NB4 (cell line): ENCODE measurements around the gene PALD1.

Experiments
- DNase-seq: peaks from one replicate; pipeline ENCODE4 v3.0.0; 2010; ENCODE audit warnings: low read depth
- H3K4me3 ChIP-seq: one replicate; pipeline ENCODE4 v1.5.1; 2011; ENCODE audit warnings: mild to moderate bottlenecking, low read depth, low read length, moderate library complexity
- MAX ChIP-seq: IDR thresholded peaks from 2 replicates; pipeline ENCODE4 v1.6.1; 2011; ENCODE audit warnings: low read depth, low read length
- MYC ChIP-seq: IDR thresholded peaks from 2 replicates; pipeline ENCODE4 v1.6.1; 2011; ENCODE audit warnings: low read depth, low read length
- POLR2A ChIP-seq: IDR thresholded peaks from 2 replicates; pipeline ENCODE4 v1.6.1; 2011; ENCODE audit warnings: mild to moderate bottlenecking; ENCODE audit not compliant: insufficient read length; ENCODE audit errors: extremely low read depth
- TF ChIP-seq, protein P1 (sequence below): IDR thresholded peaks from one replicate; pipeline ENCODE4 v1.5.1; 2012; ENCODE audit warnings: low read depth, low read length

Gene PALD1

DNA sequence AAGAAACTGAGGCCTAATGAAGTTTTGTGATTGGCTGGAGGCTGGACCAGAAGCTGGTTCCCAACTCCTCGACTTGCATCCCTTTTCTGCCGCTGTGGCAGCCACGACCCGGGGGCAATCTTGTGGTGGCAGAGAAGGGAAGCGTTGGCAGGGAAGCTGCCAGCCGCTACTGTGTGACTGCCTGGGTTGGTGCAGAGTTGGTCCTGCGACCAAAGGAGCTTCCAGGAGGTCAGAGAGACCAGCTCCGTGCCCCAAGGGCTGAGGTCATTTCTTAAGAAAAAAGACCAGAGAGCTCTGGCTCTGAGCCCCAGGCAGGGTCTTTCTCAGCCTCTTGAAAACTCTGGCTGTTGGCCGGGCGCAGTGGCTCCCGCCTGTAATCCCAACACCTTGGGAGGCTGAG, 76.8 kb downstream of the PALD1 start:
- no peak overlapping the region for H3K4me3 ChIP-seq
- TF ChIP-seq MYC (no peak), MAX (no peak), POLR2A (no peak)
- TF ChIP-seq, protein P1, sequence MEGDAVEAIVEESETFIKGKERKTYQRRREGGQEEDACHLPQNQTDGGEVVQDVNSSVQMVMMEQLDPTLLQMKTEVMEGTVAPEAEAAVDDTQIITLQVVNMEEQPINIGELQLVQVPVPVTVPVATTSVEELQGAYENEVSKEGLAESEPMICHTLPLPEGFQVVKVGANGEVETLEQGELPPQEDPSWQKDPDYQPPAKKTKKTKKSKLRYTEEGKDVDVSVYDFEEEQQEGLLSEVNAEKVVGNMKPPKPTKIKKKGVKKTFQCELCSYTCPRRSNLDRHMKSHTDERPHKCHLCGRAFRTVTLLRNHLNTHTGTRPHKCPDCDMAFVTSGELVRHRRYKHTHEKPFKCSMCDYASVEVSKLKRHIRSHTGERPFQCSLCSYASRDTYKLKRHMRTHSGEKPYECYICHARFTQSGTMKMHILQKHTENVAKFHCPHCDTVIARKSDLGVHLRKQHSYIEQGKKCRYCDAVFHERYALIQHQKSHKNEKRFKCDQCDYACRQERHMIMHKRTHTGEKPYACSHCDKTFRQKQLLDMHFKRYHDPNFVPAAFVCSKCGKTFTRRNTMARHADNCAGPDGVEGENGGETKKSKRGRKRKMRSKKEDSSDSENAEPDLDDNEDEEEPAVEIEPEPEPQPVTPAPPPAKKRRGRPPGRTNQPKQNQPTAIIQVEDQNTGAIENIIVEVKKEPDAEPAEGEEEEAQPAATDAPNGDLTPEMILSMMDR, result no peak
- DNase-seq, result no peak

GRCh38 chr10:70557086-70557845, 78.7 kb downstream of the PALD1 start:
- no peak overlapping the region for H3K4me3 ChIP-seq
- TF ChIP-seq POLR2A (no peak), MAX (no peak), MYC (no peak)
- TF ChIP-seq, protein P1, result no peak

DNA sequence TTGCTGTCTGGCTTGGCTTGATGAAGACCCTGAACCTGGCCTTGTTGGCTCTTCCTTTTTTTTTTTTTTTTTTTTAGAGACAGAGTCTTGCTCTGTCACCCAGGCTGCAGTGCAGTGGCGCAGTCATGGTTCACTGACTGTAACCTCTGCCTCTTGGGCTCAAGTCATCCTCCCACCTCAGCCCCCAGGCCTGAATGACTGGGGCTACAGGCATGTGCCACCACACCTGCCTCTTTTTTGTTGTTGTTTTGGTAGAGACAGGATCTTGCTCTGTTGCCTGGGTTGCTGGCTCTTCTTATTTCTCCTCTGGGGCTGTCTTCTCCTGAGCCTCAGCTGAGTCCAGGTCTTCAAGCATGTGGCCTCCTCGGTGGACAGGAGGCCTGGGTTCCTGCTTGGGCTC, 79.3 kb downstream of the PALD1 start:
- TF ChIP-seq, protein P1, result no peak
- TF ChIP-seq MAX (no peak), MYC (no peak), POLR2A (no peak)
- H3K4me3 ChIP-seq, result no peak overlapping the region
- no peak for DNase-seq

More at GRCh38 chr10:70557086-70557845, 78.7 kb downstream of the PALD1 start:
- no peak for DNase-seq

GRCh38 chr10:70558295-70558694, 79.7 kb downstream of the PALD1 start:
- TF ChIP-seq MAX (no peak), MYC (no peak), POLR2A (no peak)
- TF ChIP-seq, protein P1, result no peak
- H3K4me3 ChIP-seq, result no peak overlapping the region
- no peak for DNase-seq

DNA sequence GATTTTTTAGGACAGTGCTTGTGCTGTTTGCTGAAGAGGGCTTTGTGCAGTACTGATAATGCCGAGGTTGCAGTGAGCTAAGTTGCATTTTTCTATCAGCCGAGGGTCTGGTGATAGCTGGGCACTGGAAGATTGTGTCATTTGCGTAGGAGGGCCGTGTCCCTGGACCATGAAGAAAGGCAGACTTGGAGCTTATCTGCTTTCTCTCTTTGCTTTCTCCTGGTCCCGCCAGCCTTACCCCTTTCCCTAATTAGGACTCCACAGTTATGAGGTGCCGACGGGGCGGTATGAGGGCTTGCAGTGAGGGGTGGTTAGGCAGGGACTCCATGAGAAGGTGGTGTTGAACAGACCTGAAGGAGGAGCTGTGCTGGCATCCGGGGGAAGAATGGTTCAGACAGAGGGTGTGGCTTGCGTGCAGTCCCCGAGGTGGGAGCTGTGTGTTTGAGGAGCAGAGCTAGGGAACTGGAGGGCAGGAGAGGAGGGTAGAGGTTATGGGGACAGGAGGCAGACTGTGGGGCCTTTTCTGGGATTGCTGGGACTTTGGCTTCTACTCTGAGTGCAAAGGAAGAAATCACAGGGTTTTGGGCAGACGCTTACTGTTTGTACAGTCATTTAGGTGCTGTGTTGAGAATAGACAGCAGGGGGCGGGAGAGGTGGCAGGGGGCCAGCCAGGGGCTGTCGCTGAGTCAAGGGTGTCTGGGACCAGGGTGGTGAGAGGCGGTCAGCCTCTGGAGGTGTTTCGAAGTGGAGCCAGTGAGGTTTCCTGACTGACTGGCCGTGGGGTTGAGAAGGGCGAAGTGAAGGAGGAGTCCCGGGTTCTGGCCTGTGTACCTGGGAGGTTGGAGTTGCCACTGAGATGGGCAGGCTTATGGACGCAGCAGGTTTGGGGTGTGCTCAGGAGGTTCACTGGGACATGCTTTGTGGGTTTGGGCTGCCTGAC, 80.6 kb downstream of the PALD1 start:
- H3K4me3 ChIP-seq, result peak overlapping the region; percentile 21
- TF ChIP-seq, protein P1, result peak; percentile 68
- no peak for TF ChIP-seq POLR2A
- TF ChIP-seq MYC, result no peak; the same call in 1 of the 2 replicates
- peak; percentile 39; the same call in 1 of the 2 replicates for TF ChIP-seq MAX
- peak; percentile 89 for DNase-seq
